Measurements from ENCODE around the gene DOCK2.

The DOCK2 gene

GRCh38 chr5:170076739-170077138 is 439.7 kb downstream of the DOCK2 start:
- Histone ChIP-seq H3K4me1 (no peaks in the 10 kb centered on the region), H3K27me3 (no peaks in the 10 kb centered on the region), H3K27ac (no peak overlapping the region), H3K4me2 (no peak overlapping the region), H3K36me3 (peaks cover 54 to 95% (median 75%) of the 10 kb centered on the region in 11 experiments), H3K9me3 (replicated peaks in 1 of 11) (no peaks in the 10 kb centered on the region), H3K9ac (no peak overlapping the region), H3K4me3 (no peak overlapping the region), H4K20me1 (peaks cover 0 to 10% (median 0%) of the 10 kb centered on the region in 11 experiments; a peak in 3 of 22 replicates)
- no peak for TF ChIP-seq Cebpa-rat (IDR thresholded peaks at IDR 0.05)

DNA sequence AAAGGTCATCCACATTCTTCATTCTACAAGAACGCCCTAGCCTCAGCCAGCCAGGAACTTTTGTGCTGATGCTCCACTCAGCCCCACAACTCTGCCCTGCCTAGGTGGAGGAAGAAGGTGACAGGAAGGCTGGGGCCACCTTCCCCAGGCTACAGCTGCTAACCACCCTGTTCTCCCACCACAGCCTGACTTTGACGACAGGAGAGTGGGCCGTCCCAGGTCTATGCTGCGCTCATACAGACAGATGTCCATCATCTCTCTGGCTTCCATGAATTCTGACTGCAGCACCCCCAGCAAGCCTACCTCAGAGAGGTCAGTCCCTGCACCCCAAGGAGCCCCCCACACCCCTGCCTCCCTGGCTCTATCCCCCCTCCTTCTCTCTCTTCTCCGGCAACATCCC is 440.5 kb downstream of the DOCK2 start:
- Histone ChIP-seq H3K36me3 (peaks cover 62 to 95% (median 82%) of the 10 kb centered on the region in 11 experiments), H3K4me1 (no peaks in the 10 kb centered on the region), H3K27ac (no peak overlapping the region), H3K9me3 (replicated peaks in 1 of 11) (no peaks in the 10 kb centered on the region), H3K4me2 (no peak overlapping the region), H4K20me1 (peaks cover 0 to 7% (median 0%) of the 10 kb centered on the region in 11 experiments; a peak in 3 of 22 replicates), H3K9ac (no peak overlapping the region), H3K27me3 (no peaks in the 10 kb centered on the region), H3K4me3 (no peak overlapping the region)
- TF ChIP-seq Cebpa-rat (IDR thresholded peaks at IDR 0.05), result no peak

GRCh38 chr5:170078458-170078857 is 441.4 kb downstream of the DOCK2 start:
- no peak overlapping the region for H3K27ac ChIP-seq
- H3K4me2 ChIP-seq, result no peak overlapping the region
- no peaks in the 10 kb centered on the region for H3K9me3 ChIP-seq (replicated peaks in 1 of 11)
- H3K4me1 ChIP-seq, result no peaks in the 10 kb centered on the region
- no peak overlapping the region for H3K9ac ChIP-seq
- H4K20me1 ChIP-seq, result peaks cover 0 to 10% (median 0%) of the 10 kb centered on the region in 11 experiments; a peak in 2 of 22 replicates
- no peak overlapping the region for H3K4me3 ChIP-seq
- H3K27me3 ChIP-seq, result no peaks in the 10 kb centered on the region
- no peak for TF ChIP-seq Cebpa-rat (IDR thresholded peaks at IDR 0.05)
- peaks cover 70 to 95% (median 92%) of the 10 kb centered on the region in 11 experiments for H3K36me3 ChIP-seq

- H3K36me3 ChIP-seq, result peaks cover 75 to 100% (median 96%) of the 10 kb centered on the region in 11 experiments
- H3K9me3 ChIP-seq (replicated peaks in 1 of 11), result no peaks in the 10 kb centered on the region
- no peak for TF ChIP-seq Cebpa-rat (IDR thresholded peaks at IDR 0.05)
- no peaks in the 10 kb centered on the region for H3K27me3 ChIP-seq
- peaks cover 0 to 10% (median 0%) of the 10 kb centered on the region in 11 experiments; a peak in 2 of 22 replicates for H4K20me1 ChIP-seq
- H3K9ac ChIP-seq, result no peak overlapping the region
- H3K4me1 ChIP-seq, result no peaks in the 10 kb centered on the region
- no peak overlapping the region for H3K4me2 ChIP-seq
- no peak overlapping the region for H3K4me3 ChIP-seq
- H3K27ac ChIP-seq, result no peak overlapping the region
These were observed 441.9 kb downstream of the DOCK2 start for GRCh38 chr5:170078931-170079330.

- peaks cover 78 to 100% (median 97%) of the 10 kb centered on the region in 11 experiments for H3K36me3 ChIP-seq
- H3K27me3 ChIP-seq, result no peaks in the 10 kb centered on the region
- H4K20me1 ChIP-seq, result peaks cover 0 to 10% (median 0%) of the 10 kb centered on the region in 11 experiments; a peak in 1 of 22 replicates
- H3K9me3 ChIP-seq (replicated peaks in 1 of 11), result no peaks in the 10 kb centered on the region
- no peak overlapping the region for H3K9ac ChIP-seq
- H3K4me3 ChIP-seq, result no peak overlapping the region
- no peak for TF ChIP-seq Cebpa-rat (IDR thresholded peaks at IDR 0.05)
- H3K4me1 ChIP-seq, result no peaks in the 10 kb centered on the region
- H3K4me2 ChIP-seq, result no peak overlapping the region
- no peak overlapping the region for H3K27ac ChIP-seq
These were observed 443.1 kb downstream of the DOCK2 start for GRCh38 chr5:170080217-170080616.

DNA sequence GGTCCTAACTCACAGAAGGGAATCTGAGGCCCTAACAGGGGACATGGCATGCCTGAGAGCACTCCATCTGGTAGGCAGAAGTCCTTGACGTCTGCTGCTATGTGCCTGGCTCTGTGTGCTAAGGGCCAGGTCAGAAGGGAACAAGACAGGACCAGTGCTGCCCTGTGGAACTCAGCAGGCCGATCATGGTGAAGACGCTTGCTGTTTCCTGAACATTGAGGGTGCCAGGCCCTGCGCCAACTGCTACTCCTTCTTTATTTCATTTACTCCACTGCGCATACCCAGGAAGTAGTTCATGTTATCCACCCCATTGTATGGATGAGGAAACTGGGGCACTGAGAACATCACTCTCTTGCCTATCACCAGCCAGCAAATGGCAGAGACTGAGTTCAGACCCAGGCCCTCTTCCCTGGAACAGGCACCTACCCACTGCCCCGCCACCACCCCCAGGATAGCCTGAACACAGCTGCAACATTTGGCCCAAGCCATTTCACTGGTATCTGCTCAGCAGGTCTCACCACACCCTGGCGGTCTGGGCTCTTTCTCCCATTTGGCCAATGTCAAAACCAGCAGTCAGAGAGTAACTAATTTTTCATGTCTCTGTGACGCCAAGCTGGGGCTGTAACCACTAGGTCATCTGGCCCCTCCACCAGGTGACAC is 443.8 kb downstream of the DOCK2 start:
- Histone ChIP-seq H3K9me3 (replicated peaks in 1 of 11) (peaks cover 0 to 3% (median 0%) of the 10 kb centered on the region in 11 experiments; a peak in 1 of 22 replicates), H3K36me3 (peaks cover 83 to 100% (median 99%) of the 10 kb centered on the region in 11 experiments), H3K27me3 (no peaks in the 10 kb centered on the region), H3K4me3 (no peak overlapping the region), H3K9ac (no peak overlapping the region), H4K20me1 (peaks cover 0 to 10% (median 0%) of the 10 kb centered on the region in 11 experiments; a peak in 1 of 22 replicates), H3K27ac (no peak overlapping the region), H3K4me1 (no peaks in the 10 kb centered on the region), H3K4me2 (no peak overlapping the region)
- no peak for TF ChIP-seq Cebpa-rat (IDR thresholded peaks at IDR 0.05)

GRCh38 chr5:170081616-170082015 is 444.5 kb downstream of the DOCK2 start:
- Histone ChIP-seq H3K4me1 (no peaks in the 10 kb centered on the region), H3K36me3 (peaks cover 81 to 100% (median 95%) of the 10 kb centered on the region in 11 experiments), H3K27me3 (no peaks in the 10 kb centered on the region), H3K9me3 (replicated peaks in 1 of 11) (peaks cover 0 to 5% (median 0%) of the 10 kb centered on the region in 11 experiments; a peak in 1 of 22 replicates), H3K27ac (no peak overlapping the region), H4K20me1 (peaks cover 0 to 10% (median 0%) of the 10 kb centered on the region in 11 experiments; a peak in 1 of 22 replicates), H3K4me3 (no peak overlapping the region), H3K9ac (no peak overlapping the region), H3K4me2 (no peak overlapping the region)
- TF ChIP-seq Cebpa-rat (IDR thresholded peaks at IDR 0.05), result no peak

DNA sequence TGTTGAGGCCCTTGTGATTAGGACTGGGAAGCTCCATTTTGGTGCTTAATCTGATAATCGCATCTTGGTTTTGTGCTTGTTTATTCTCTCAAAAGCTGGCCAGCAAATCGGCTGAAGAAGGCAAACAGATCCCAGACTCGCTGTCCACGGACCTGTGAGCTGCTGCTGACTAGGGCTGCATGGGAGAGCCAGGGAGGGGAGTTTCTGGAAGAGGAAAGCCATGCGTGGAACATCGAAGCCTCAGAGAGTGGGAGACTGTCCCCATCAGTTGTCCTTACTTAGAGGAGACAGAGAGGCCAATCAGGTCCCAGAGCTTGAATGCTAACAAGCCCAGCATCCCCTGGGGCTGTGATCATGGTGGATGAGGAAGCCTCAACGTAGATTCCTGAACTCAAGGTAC is 445.6 kb downstream of the DOCK2 start:
- peaks cover 0 to 5% (median 0%) of the 10 kb centered on the region in 11 experiments; a peak in 1 of 22 replicates for H3K9me3 ChIP-seq (replicated peaks in 1 of 11)
- no peak overlapping the region for H3K4me3 ChIP-seq
- no peak overlapping the region for H3K9ac ChIP-seq
- no peak overlapping the region for H3K27ac ChIP-seq
- H3K27me3 ChIP-seq, result no peaks in the 10 kb centered on the region
- no peak for TF ChIP-seq Cebpa-rat (IDR thresholded peaks at IDR 0.05)
- H3K4me2 ChIP-seq, result no peak overlapping the region
- H3K4me1 ChIP-seq, result no peaks in the 10 kb centered on the region
- H4K20me1 ChIP-seq, result peaks cover 0 to 10% (median 0%) of the 10 kb centered on the region in 11 experiments; a peak in 1 of 22 replicates
- H3K36me3 ChIP-seq, result peaks cover 72 to 100% (median 85%) of the 10 kb centered on the region in 11 experiments

DNA sequence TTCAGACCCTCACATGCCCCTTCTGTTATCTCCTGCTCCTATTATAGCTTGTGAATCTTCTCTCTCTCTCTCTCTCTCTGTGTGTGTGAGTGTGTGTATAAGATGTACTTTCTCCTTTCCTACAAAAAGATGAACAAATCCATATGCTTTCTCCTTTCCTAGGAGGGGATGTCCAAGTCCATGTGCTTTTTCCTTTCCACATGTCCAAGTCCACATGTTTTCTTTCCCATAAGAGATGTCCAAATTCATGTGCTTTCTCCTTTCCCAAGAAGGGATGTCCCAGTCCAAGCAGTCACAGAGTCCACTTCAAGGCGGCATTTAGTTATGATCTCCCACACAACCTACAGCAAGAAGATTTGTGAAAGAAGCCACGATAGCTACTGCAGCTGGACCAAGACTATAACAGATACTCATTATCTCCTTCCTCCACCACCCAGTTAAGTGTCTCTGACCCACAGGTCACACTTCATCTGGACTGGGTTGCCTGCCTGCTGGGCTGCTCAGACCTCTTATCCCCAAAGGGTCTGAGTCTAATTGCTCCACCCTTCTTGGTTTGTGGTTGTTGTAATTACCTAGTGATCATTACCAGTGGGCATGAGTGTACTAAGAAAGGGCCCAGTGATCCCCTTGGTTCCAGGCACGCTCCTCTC is 450.2 kb downstream of the DOCK2 start:
- H3K4me1 ChIP-seq, result no peaks in the 10 kb centered on the region
- H3K36me3 ChIP-seq, result peaks cover 29 to 62% (median 40%) of the 10 kb centered on the region in 11 experiments
- no peak overlapping the region for H3K9ac ChIP-seq
- H4K20me1 ChIP-seq, result peaks cover 0 to 4% (median 0%) of the 10 kb centered on the region in 11 experiments; a peak in 1 of 22 replicates
- no peak overlapping the region for H3K4me3 ChIP-seq
- H3K27me3 ChIP-seq, result no peaks in the 10 kb centered on the region
- H3K9me3 ChIP-seq (replicated peaks in 1 of 11), result peaks cover 0 to 5% (median 0%) of the 10 kb centered on the region in 11 experiments; a peak in 1 of 22 replicates
- no peak overlapping the region for H3K27ac ChIP-seq
- H3K4me2 ChIP-seq, result no peak overlapping the region
- no peak for TF ChIP-seq Cebpa-rat (IDR thresholded peaks at IDR 0.05)
